ENCODE measurements around the gene TMEM97.

The TMEM97 gene

DNA sequence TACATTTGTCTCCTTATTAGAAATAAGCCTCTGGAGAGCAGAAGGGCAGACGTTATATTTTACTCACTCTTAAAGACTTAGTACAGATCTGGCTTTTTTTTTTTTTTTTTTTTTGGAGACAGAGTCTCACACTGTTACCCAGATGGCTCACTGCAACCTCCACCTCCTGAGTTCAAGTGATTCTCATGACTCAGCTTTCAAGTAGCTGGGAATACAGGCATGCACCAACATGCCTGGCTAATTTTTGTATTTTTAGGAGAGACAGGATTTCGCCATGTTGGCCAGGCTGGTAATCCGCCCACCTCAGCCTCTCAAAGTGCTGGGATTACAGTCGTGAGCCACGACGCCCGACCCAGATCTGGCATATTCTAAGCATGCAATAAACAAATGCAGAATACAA, 36.4 kb upstream of the TMEM97 start (continued):
- no peak for TF ChIP-seq ZNF211 (tag by site-specific recombination; IDR thresholded peaks at IDR 0.05; ENCODE audit: low read depth)
- TF ChIP-seq ZNF112 (tag by site-specific recombination; IDR thresholded peaks at IDR 0.05) = no peak
- TF ChIP-seq ZNF391 (tag by site-specific recombination; IDR thresholded peaks at IDR 0.05; ENCODE audit: borderline replicate concordance, low read depth) = no peak
- peak; percentile 48; the same call in 1 of the 2 replicates for TF ChIP-seq EGR2 (tag by site-specific recombination; IDR thresholded peaks at IDR 0.05; ENCODE audit: low read depth)
- TF ChIP-seq, protein P1, sequence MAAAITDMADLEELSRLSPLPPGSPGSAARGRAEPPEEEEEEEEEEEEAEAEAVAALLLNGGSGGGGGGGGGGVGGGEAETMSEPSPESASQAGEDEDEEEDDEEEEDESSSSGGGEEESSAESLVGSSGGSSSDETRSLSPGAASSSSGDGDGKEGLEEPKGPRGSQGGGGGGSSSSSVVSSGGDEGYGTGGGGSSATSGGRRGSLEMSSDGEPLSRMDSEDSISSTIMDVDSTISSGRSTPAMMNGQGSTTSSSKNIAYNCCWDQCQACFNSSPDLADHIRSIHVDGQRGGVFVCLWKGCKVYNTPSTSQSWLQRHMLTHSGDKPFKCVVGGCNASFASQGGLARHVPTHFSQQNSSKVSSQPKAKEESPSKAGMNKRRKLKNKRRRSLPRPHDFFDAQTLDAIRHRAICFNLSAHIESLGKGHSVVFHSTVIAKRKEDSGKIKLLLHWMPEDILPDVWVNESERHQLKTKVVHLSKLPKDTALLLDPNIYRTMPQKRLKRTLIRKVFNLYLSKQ (tag by site-specific recombination; IDR thresholded peaks at IDR 0.05; ENCODE audit: borderline replicate concordance) = no peak
- TF ChIP-seq IKZF3 (tag by site-specific recombination; IDR thresholded peaks at IDR 0.05) = 0 out of 2 replicates have a peak, but pooled peaks have one; percentile 42
- TF ChIP-seq ZNF121 (tag by site-specific recombination; IDR thresholded peaks at IDR 0.05) = no peak
- TF ChIP-seq, protein P2, sequence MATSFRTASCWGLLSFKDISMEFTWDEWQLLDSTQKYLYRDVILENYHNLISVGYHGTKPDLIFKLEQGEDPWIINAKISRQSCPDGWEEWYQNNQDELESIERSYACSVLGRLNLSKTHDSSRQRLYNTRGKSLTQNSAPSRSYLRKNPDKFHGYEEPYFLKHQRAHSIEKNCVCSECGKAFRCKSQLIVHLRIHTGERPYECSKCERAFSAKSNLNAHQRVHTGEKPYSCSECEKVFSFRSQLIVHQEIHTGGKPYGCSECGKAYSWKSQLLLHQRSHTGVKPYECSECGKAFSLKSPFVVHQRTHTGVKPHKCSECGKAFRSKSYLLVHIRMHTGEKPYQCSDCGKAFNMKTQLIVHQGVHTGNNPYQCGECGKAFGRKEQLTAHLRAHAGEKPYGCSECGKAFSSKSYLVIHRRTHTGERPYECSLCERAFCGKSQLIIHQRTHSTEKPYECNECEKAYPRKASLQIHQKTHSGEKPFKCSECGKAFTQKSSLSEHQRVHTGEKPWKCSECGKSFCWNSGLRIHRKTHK (tag by site-specific recombination; IDR thresholded peaks at IDR 0.05) = no peak
- TF ChIP-seq, protein P3, sequence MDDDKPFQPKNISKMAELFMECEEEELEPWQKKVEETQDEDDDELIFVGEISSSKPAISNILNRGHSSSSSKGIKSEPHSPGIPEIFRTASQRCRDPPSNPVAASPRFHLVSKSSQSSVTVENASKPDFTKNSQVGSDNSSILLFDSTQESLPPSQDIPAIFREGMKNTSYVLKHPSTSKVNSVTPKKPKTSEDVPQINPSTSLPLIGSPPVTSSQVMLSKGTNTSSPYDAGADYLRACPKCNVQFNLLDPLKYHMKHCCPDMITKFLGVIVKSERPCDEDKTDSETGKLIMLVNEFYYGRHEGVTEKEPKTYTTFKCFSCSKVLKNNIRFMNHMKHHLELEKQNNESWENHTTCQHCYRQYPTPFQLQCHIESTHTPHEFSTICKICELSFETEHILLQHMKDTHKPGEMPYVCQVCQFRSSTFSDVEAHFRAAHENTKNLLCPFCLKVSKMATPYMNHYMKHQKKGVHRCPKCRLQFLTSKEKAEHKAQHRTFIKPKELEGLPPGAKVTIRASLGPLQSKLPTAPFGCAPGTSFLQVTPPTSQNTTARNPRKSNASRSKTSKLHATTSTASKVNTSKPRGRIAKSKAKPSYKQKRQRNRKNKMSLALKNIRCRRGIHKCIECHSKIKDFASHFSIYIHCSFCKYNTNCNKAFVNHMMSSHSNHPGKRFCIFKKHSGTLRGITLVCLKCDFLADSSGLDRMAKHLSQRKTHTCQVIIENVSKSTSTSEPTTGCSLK (tag by site-specific recombination; IDR thresholded peaks at IDR 0.05) = no peak
- TF ChIP-seq ZNF175 (tag by site-specific recombination; IDR thresholded peaks at IDR 0.05) = no peak
- no peak for TF ChIP-seq MEIS1 (CRISPR knock-in tag; IDR thresholded peaks at IDR 0.05; ENCODE audit: borderline replicate concordance)
- TF ChIP-seq GLIS1 (tag by site-specific recombination; IDR thresholded peaks at IDR 0.05) = peak; percentile 19; the same call in 1 of the 2 replicates
- peak; percentile 77 for TF ChIP-seq ZFHX2 (tag by site-specific recombination; conservative IDR thresholded peaks at IDR 0.05)
- TF ChIP-seq ZIC2 (tag by site-specific recombination; IDR thresholded peaks at IDR 0.05) = no peak
- no peak for TF ChIP-seq ZNF658 (tag by site-specific recombination; IDR thresholded peaks at IDR 0.05)
- TF ChIP-seq, protein P4, sequence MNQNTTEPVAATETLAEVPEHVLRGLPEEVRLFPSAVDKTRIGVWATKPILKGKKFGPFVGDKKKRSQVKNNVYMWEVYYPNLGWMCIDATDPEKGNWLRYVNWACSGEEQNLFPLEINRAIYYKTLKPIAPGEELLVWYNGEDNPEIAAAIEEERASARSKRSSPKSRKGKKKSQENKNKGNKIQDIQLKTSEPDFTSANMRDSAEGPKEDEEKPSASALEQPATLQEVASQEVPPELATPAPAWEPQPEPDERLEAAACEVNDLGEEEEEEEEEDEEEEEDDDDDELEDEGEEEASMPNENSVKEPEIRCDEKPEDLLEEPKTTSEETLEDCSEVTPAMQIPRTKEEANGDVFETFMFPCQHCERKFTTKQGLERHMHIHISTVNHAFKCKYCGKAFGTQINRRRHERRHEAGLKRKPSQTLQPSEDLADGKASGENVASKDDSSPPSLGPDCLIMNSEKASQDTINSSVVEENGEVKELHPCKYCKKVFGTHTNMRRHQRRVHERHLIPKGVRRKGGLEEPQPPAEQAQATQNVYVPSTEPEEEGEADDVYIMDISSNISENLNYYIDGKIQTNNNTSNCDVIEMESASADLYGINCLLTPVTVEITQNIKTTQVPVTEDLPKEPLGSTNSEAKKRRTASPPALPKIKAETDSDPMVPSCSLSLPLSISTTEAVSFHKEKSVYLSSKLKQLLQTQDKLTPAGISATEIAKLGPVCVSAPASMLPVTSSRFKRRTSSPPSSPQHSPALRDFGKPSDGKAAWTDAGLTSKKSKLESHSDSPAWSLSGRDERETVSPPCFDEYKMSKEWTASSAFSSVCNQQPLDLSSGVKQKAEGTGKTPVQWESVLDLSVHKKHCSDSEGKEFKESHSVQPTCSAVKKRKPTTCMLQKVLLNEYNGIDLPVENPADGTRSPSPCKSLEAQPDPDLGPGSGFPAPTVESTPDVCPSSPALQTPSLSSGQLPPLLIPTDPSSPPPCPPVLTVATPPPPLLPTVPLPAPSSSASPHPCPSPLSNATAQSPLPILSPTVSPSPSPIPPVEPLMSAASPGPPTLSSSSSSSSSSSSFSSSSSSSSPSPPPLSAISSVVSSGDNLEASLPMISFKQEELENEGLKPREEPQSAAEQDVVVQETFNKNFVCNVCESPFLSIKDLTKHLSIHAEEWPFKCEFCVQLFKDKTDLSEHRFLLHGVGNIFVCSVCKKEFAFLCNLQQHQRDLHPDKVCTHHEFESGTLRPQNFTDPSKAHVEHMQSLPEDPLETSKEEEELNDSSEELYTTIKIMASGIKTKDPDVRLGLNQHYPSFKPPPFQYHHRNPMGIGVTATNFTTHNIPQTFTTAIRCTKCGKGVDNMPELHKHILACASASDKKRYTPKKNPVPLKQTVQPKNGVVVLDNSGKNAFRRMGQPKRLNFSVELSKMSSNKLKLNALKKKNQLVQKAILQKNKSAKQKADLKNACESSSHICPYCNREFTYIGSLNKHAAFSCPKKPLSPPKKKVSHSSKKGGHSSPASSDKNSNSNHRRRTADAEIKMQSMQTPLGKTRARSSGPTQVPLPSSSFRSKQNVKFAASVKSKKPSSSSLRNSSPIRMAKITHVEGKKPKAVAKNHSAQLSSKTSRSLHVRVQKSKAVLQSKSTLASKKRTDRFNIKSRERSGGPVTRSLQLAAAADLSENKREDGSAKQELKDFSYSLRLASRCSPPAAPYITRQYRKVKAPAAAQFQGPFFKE (tag by site-specific recombination; IDR thresholded peaks at IDR 0.05; ENCODE audit: borderline replicate concordance) = no peak
- TF ChIP-seq ZNF544 (tag by site-specific recombination; IDR thresholded peaks at IDR 0.05) = no peak
- TF ChIP-seq ZNF555 (tag by site-specific recombination; conservative IDR thresholded peaks at IDR 0.05) = no peak
- TF ChIP-seq ZNF169 (tag by site-specific recombination; IDR thresholded peaks at IDR 0.05) = no peak
- peak; percentile 86 for TF ChIP-seq ZBTB17 (tag by site-specific recombination; IDR thresholded peaks at IDR 0.05)
- TF ChIP-seq ZNF600 (tag by site-specific recombination; IDR thresholded peaks at IDR 0.05) = no peak
- no peak for TF ChIP-seq ZNF239 (tag by site-specific recombination; IDR thresholded peaks at IDR 0.05)
- no peak for TF ChIP-seq ZBTB7A (tag by site-specific recombination; IDR thresholded peaks at IDR 0.05; ENCODE audit: low read depth)
- no peak for TF ChIP-seq ZNF404 (tag by site-specific recombination; IDR thresholded peaks at IDR 0.05)
- no peak for TF ChIP-seq ZNF837 (tag by site-specific recombination; IDR thresholded peaks at IDR 0.05)
- peak; percentile 55; the same call in 1 of the 2 replicates for TF ChIP-seq ZNF324 (tag by site-specific recombination; IDR thresholded peaks at IDR 0.05)
- TF ChIP-seq ZNF311 (tag by site-specific recombination; IDR thresholded peaks at IDR 0.05; ENCODE audit: borderline replicate concordance) = no peak
- no peak for TF ChIP-seq HOXD13 (CRISPR knock-in tag; IDR thresholded peaks at IDR 0.05; ENCODE audit: borderline replicate concordance)
- no peak for TF ChIP-seq ZNF202 (tag by site-specific recombination; IDR thresholded peaks at IDR 0.05; ENCODE audit: borderline replicate concordance)
- no peak for TF ChIP-seq KLF10 (tag by site-specific recombination; IDR thresholded peaks at IDR 0.05)
- TF ChIP-seq YY1 (tag by site-specific recombination; IDR thresholded peaks at IDR 0.05) = no peak
- no peak for TF ChIP-seq ZNF530 (tag by site-specific recombination; IDR thresholded peaks at IDR 0.05; ENCODE audit: low read depth)
